ENCODE data around the gene CDH23.

- TF ChIP-seq CTCF (IDR thresholded peaks at IDR 0.05): no peak
- TF ChIP-seq POLR2A (IDR thresholded peaks at IDR 0.05): no peak
Measured at GRCh38 chr10:71735709-71736569, 339.2 kb downstream of the CDH23 start.

Data from adrenal gland (tissue), 5 donors.